GM21447 (cell line): Measurements from ENCODE around the gene RUNX1.

ENCODE experiments used
- ATAC-seq: cut with Tn5 transposase; IDR thresholded peaks from one replicate; pipeline ENCODE4 v1.9.1; 2021; ENCODE audit not compliant: unreplicated experiment

RUNX1 gene

GRCh38 chr21:35017256-35017655 lies 31.8 kb downstream of the RUNX1 start:
- ATAC-seq: no peak

GRCh38 chr21:35016517-35017188 lies 32.4 kb downstream of the RUNX1 start:
- ATAC-seq: no peak

GRCh38 chr21:35016071-35016470 lies 33.0 kb downstream of the RUNX1 start:
- no peak for ATAC-seq

GRCh38 chr21:35015435-35016024 lies 33.6 kb downstream of the RUNX1 start:
- no peak for ATAC-seq

GRCh38 chr21:35014302-35015041 lies 34.6 kb downstream of the RUNX1 start:
- no peak for ATAC-seq

GRCh38 chr21:35011681-35012080 lies 37.4 kb downstream of the RUNX1 start:
- no peak for ATAC-seq

GRCh38 chr21:35010447-35010846 lies 38.7 kb downstream of the RUNX1 start:
- no peak for ATAC-seq

GRCh38 chr21:35007348-35007747 lies 41.8 kb downstream of the RUNX1 start:
- ATAC-seq: no peak

- no peak for ATAC-seq
Observed at GRCh38 chr21:35006771-35007170, 42.3 kb downstream of the RUNX1 start.

- ATAC-seq: no peak
Observed at GRCh38 chr21:35006248-35006647, 42.9 kb downstream of the RUNX1 start.

GRCh38 chr21:35005560-35006224 lies 43.4 kb downstream of the RUNX1 start:
- no peak for ATAC-seq

GRCh38 chr21:35005077-35005476 lies 44.0 kb downstream of the RUNX1 start:
- no peak for ATAC-seq

GRCh38 chr21:35004314-35004713 lies 44.8 kb downstream of the RUNX1 start:
- no peak for ATAC-seq

GRCh38 chr21:35002879-35003722 lies 46.0 kb downstream of the RUNX1 start:
- no peak for ATAC-seq

GRCh38 chr21:34999397-34999941 lies 49.6 kb downstream of the RUNX1 start:
- no peak for ATAC-seq

- no peak for ATAC-seq
Observed at GRCh38 chr21:34998176-34998575, 50.9 kb downstream of the RUNX1 start.

GRCh38 chr21:34997294-34997693 lies 51.8 kb downstream of the RUNX1 start:
- no peak for ATAC-seq

GRCh38 chr21:34996304-34997101 lies 52.6 kb downstream of the RUNX1 start:
- no peak for ATAC-seq

GRCh38 chr21:34995979-34996303 lies 53.2 kb downstream of the RUNX1 start:
- ATAC-seq: no peak
